ENCODE data around the gene TNRC6C. TPM values are rescaled to one million over a fixed set of nuclear protein-coding genes. Genes with fewer than 3 reads are reported as not detected.
"Not testable (repeated sequence)": the region's sequence is repeated elsewhere in the genome, so short reads cannot be mapped to it uniquely, and the experiment has no call there.

The TNRC6C gene
- total RNA-seq, 4 donors from 2014 or later = 15.8 to 30.3 (median 27.7) TPM

- H3K27ac ChIP-seq = no peak overlapping the region
- peaks cover 27% of the 10 kb centered on the region for H3K27me3 ChIP-seq
- no peaks in the 10 kb centered on the region for H3K36me3 ChIP-seq
- H3K9me3 ChIP-seq = no peaks in the 10 kb centered on the region
- no peak for TF ChIP-seq EP300 (IDR thresholded peaks at IDR 0.05)
- TF ChIP-seq CTCF (IDR thresholded peaks at IDR 0.05) = no peak
- TF ChIP-seq POLR2A (IDR thresholded peaks at IDR 0.05) = no peak
- TF ChIP-seq POLR2AphosphoS5 (IDR thresholded peaks at IDR 0.05) = no peak
- no peak overlapping the region for H3K4me3 ChIP-seq
- ATAC-seq = no peak
- H3K4me1 ChIP-seq = peaks cover 0 to 26% (median 13%) of the 10 kb centered on the region in 3 donors
- 91 to 92% methylated on average over 6 to 7 of the region's 9 CpGs for WGBS, 2 donors (ENCODE audit: low coverage in 1 of 2)
These were observed 177.5 kb downstream of the TNRC6C start for GRCh38 chr17:78135858-78136500.

GRCh38 chr17:78137392-78138203, 179.1 kb downstream of the TNRC6C start:
- Histone ChIP-seq H3K4me1 (peaks cover 0 to 26% (median 0%) of the 10 kb centered on the region in 3 donors), H3K27ac (no peak overlapping the region), H3K9me3 (no peaks in the 10 kb centered on the region), H3K4me3 (no peak overlapping the region), H3K36me3 (no peaks in the 10 kb centered on the region), H3K27me3 (peaks cover 11% of the 10 kb centered on the region)
- no peak for TF ChIP-seq EP300 (IDR thresholded peaks at IDR 0.05)
- no peak for TF ChIP-seq POLR2A (IDR thresholded peaks at IDR 0.05)
- TF ChIP-seq POLR2AphosphoS5 (IDR thresholded peaks at IDR 0.05) = no peak
- no peak for TF ChIP-seq CTCF (IDR thresholded peaks at IDR 0.05)
- ATAC-seq = no peak
- 46 to 80% methylated on average over 2 to 8 of the region's 26 CpGs for WGBS, 2 donors (ENCODE audit: low coverage in 1 of 2)

- Histone ChIP-seq H3K4me3 (no peak overlapping the region), H3K27ac (no peak overlapping the region), H3K36me3 (no peaks in the 10 kb centered on the region), H3K9me3 (no peaks in the 10 kb centered on the region), H3K27me3 (peaks cover 6% of the 10 kb centered on the region), H3K4me1 (peaks cover 0 to 28% (median 0%) of the 10 kb centered on the region in 3 donors)
- ATAC-seq = no peak
- TF ChIP-seq POLR2AphosphoS5 (IDR thresholded peaks at IDR 0.05) (no peak), EP300 (IDR thresholded peaks at IDR 0.05) (no peak), CTCF (IDR thresholded peaks at IDR 0.05) (no peak)
- WGBS, 2 donors (ENCODE audit: low coverage in 1 of 2) = 73% methylated on average over 3 of the region's 17 CpGs; no CpG with 5 or more reads in 1 of the 2 donors
These were observed 179.9 kb downstream of the TNRC6C start for GRCh38 chr17:78138204-78139060.

- H3K9me3 ChIP-seq, ATAC-seq, H3K27ac ChIP-seq, H3K4me3 ChIP-seq, H3K36me3 ChIP-seq, H3K27me3 ChIP-seq: not testable (repeated sequence)
- peaks cover 0 to 42% (median 14%) of the 10 kb centered on the region in 3 donors for H3K4me1 ChIP-seq
- WGBS, 2 donors (ENCODE audit: low coverage in 1 of 2) = 74 to 94% methylated on average over 6 to 10 of the region's 12 CpGs
These were observed 181.3 kb downstream of the TNRC6C start for GRCh38 chr17:78139861-78140168.
